GM21529 (cell line): ENCODE results near the gene RTCA.

ENCODE experiments used
- ATAC-seq: cut with Tn5 transposase; IDR thresholded peaks from one replicate; pipeline ENCODE4 v1.9.1; 2021; ENCODE audit not compliant: unreplicated experiment

Gene RTCA

DNA sequence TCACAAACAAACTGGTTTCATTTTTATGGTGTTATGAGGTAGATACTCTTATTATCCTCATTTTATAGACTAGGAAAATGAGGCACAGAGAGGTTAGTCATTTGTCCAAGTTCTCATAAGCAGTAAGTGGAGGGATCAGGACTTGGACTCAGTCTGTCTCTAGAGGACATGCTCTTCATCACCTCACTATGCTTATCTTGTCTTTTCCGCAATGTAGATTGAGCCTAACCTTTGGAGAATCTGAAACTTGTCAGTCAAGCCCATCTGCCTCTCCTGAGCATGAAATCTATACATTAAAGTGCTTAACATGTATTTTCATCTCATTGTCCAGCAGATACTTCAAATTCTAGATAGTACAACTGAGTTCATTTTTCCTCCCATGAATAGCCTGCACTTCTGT, 74.5 kb downstream of the RTCA start:
- no peak for ATAC-seq

DNA sequence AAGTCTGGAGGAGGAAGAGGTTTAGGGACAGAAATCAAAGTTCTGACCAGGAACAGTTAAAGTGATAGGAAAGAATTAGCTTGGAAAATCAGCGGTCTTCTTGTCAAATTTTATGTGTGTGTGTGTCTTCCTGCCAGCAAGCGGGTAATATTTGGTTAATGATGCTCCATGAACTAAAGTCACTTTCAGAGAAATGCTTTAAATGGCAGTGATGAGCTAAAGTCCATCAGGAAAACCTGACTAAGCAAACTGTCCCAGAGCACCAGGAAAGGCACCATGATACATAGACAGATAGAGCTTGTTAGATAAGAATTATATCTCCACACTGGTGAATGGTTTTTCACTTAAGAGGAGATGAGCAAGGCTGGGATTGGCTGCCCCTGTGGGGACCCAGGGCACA, 76.3 kb downstream of the RTCA start:
- ATAC-seq, result no peak
